ENCODE data around the gene MDH1B. TPM values are rescaled to one million over a fixed set of nuclear protein-coding genes. Genes with fewer than 3 reads are reported as not detected.

The MDH1B gene
- total and polyA plus RNA-seq, 2 donors (not counting 3 experiments of a cell fraction or from before 2014, with no cell fraction given): 0.29 TPM; not detected in 1

- DNase-seq (ENCODE audit: low read depth, low spot score): no peak
- Histone ChIP-seq H3K79me2 (ENCODE audit: control insufficient read depth, insufficient read depth, low read length) (peaks cover 20% of the 10 kb centered on the region), H2AFZ (ENCODE audit: low read depth, low read length) (no peak overlapping the region), H4K20me1 (replicated peaks; ENCODE audit: control insufficient read depth, extremely low read depth, insufficient read depth, low read length) (no peaks in the 10 kb centered on the region), H3K27me3 (ENCODE audit: control insufficient read depth in 2 of 2, insufficient read depth in 2 of 2, low read length in 2 of 2) (no peaks in the 10 kb centered on the region), H3K9me1 (replicated peaks; ENCODE audit: control insufficient read depth, extremely low read depth, insufficient read depth, low read length) (no peaks in the 10 kb centered on the region), H3K4me1 (ENCODE audit: control insufficient read depth, extremely low read depth, insufficient read depth, low read length) (peaks cover 3% of the 10 kb centered on the region), H3K4me2 (ENCODE audit: insufficient read depth, low read length) (no peak overlapping the region), H3K9ac (replicated peaks; ENCODE audit: extremely low read depth, insufficient read depth, low read length) (no peak overlapping the region), H3K36me3 (ENCODE audit: control insufficient read depth in 2 of 2, extremely low read depth in 1 of 2, insufficient read depth in 2 of 2, low read length in 2 of 2) (peaks cover 7 to 17% of the 10 kb centered on the region in 2 experiments), H3K4me3 (replicated peaks in 1 of 3; ENCODE audit: insufficient read depth in 1 of 3, low read depth in 1 of 3, low read length in 3 of 3) (no peak overlapping the region), H3K9me3 (replicated peaks; ENCODE audit: control insufficient read depth, insufficient read depth, low read length) (no peaks in the 10 kb centered on the region), H3K27ac (ENCODE audit: insufficient read depth, low read depth, low read length) (no peak overlapping the region)
- CTCF ChIA-PET: interaction anchor here (1.3 to 4.6 kb wide), 8 partner anchors 8 to 392 kb away, joined by 3 to 33 read pairs (median 12); partner anchors contain the start of genes FASTKD2 and MDH1B
- dilution Hi-C loops (cut with MboI; ENCODE audit: extremely low pct_ligation_motif_present, low sequenced_read_pairs) (no loop called here), intact Hi-C loops (cut with micrococcal nuclease) (no loop called here)
- POLR2A ChIA-PET: no interaction called here
- TF ChIP-seq EZH2 (IDR thresholded peaks at IDR 0.05; ENCODE audit: borderline replicate concordance, low read depth, low read length, severe bottlenecking) (no peak), CTCF (IDR thresholded peaks at IDR 0.05; ENCODE audit: extremely low read depth in 1 of 2, insufficient read depth in 1 of 2, low read depth in 1 of 2, low read length in 2 of 2) (peak; percentile 40 to 71)
- no TSS peak for BruUV-seq (replicated peaks)
- no peak for FAIRE-seq
These were observed 18.6 kb upstream of the MDH1B start for GRCh38 chr2:206783718-206784117.

GRCh38 chr2:206780671-206781070 is 15.5 kb upstream of the MDH1B start:
- H3K9me1 ChIP-seq (replicated peaks; ENCODE audit: control insufficient read depth, extremely low read depth, insufficient read depth, low read length): no peaks in the 10 kb centered on the region
- DNase-seq (ENCODE audit: low read depth, low spot score): no peak
- H3K9me3 ChIP-seq (replicated peaks; ENCODE audit: control insufficient read depth, insufficient read depth, low read length): no peaks in the 10 kb centered on the region
- dilution Hi-C loops (cut with MboI; ENCODE audit: extremely low pct_ligation_motif_present, low sequenced_read_pairs) (no loop called here), intact Hi-C loops (cut with micrococcal nuclease) (loop anchor here (1.0 kb wide), 3 partner anchors 87 to 388 kb away; no protein-coding TSS in a partner anchor)
- peaks cover 2% of the 10 kb centered on the region for H4K20me1 ChIP-seq (replicated peaks; ENCODE audit: control insufficient read depth, extremely low read depth, insufficient read depth, low read length)
- H3K4me1 ChIP-seq (ENCODE audit: control insufficient read depth, extremely low read depth, insufficient read depth, low read length): peaks cover 3% of the 10 kb centered on the region
- H3K27ac ChIP-seq (ENCODE audit: insufficient read depth, low read depth, low read length): no peak overlapping the region
- no peak for FAIRE-seq
- ChIA-PET POLR2A (no interaction called here), CTCF (interaction anchor here (0.6 to 4.6 kb wide), 8 partner anchors 9 to 389 kb away, joined by 3 to 33 read pairs (median 6); partner anchors contain the start of genes FASTKD2 and MDH1B)
- peaks cover 36% of the 10 kb centered on the region for H3K79me2 ChIP-seq (ENCODE audit: control insufficient read depth, insufficient read depth, low read length)
- H3K4me3 ChIP-seq (replicated peaks in 1 of 3; ENCODE audit: insufficient read depth in 1 of 3, low read depth in 1 of 3, low read length in 3 of 3): no peak overlapping the region
- TF ChIP-seq MYC (IDR thresholded peaks at IDR 0.05; ENCODE audit: low read depth, low read length) (no peak), JUN (IDR thresholded peaks at IDR 0.05; ENCODE audit: borderline replicate concordance, insufficient read depth, insufficient read length, low read depth) (no peak), GATA2 (IDR thresholded peaks at IDR 0.05; ENCODE audit: insufficient read depth, insufficient read length, low read depth, low read length) (no peak), FOS (IDR thresholded peaks at IDR 0.05; ENCODE audit: borderline replicate concordance, insufficient read depth, low read length) (no peak), CTCF (IDR thresholded peaks at IDR 0.05; ENCODE audit: extremely low read depth in 1 of 2, insufficient read depth in 1 of 2, low read depth in 1 of 2, low read length in 2 of 2) (no peak), EZH2 (IDR thresholded peaks at IDR 0.05; ENCODE audit: borderline replicate concordance, low read depth, low read length, severe bottlenecking) (no peak), MAX (IDR thresholded peaks at IDR 0.05; ENCODE audit: insufficient read depth, insufficient read length) (no peak), POLR2AphosphoS5 (IDR thresholded peaks at IDR 0.05; ENCODE audit: insufficient read depth, low read depth, low read length) (no peak)
- H3K36me3 ChIP-seq (ENCODE audit: control insufficient read depth in 2 of 2, extremely low read depth in 1 of 2, insufficient read depth in 2 of 2, low read length in 2 of 2): peaks cover 7 to 12% of the 10 kb centered on the region in 2 experiments
- no peak overlapping the region for H3K4me2 ChIP-seq (ENCODE audit: insufficient read depth, low read length)
- H3K27me3 ChIP-seq (ENCODE audit: control insufficient read depth in 2 of 2, insufficient read depth in 2 of 2, low read length in 2 of 2): no peaks in the 10 kb centered on the region
- no peak overlapping the region for H3K9ac ChIP-seq (replicated peaks; ENCODE audit: extremely low read depth, insufficient read depth, low read length)
- no TSS peak for BruUV-seq (replicated peaks)
- no peak overlapping the region for H2AFZ ChIP-seq (ENCODE audit: low read depth, low read length)
